GM21786 (cell line): Measurements from ENCODE around the gene USP53.
"Not testable (repeated sequence)": the region's sequence is repeated elsewhere in the genome, so short reads cannot be mapped to it uniquely, and the experiment has no call there.

ENCODE experiments used
- ATAC-seq: cut with Tn5 transposase; IDR thresholded peaks from one replicate; pipeline ENCODE4 v1.9.1; 2021; ENCODE audit not compliant: unreplicated experiment

Gene USP53

DNA sequence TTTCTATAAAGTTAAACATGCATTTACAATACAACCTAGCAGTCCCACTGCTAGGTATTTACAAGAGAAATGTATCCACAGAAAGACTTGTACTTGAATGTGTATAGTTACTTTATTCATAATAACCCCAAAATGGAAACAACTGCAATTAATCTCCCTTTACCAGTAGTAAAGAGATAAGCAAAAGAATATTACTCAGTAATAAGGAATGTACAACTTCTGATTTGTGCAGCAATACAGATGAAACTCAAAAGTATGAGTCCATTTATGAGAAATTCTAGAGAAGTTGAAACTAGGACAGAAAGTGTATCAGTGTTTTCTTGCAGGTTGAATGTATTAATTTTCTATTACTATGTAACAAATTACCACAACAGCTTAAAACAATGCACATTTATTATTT lies 15.2 kb downstream of the USP53 start:
- no peak for ATAC-seq

DNA sequence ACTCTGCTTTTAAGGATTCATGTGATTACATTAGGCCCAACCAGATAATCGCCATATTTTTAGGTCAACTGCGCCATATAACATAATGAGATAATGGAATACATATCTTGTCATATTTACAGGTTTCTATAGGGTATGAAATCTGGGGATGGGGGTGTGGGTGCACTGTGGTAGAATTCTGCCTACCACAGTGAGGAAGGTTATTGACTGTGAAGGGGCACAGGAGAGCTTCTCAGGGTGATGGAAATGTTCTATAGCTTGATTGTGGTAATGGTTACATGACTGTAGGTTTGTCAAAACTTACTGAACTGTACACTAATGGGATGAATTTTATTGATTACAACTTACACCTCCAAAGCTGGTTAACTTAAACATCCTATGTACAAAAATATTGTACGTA lies 15.9 kb downstream of the USP53 start:
- ATAC-seq: no peak

DNA sequence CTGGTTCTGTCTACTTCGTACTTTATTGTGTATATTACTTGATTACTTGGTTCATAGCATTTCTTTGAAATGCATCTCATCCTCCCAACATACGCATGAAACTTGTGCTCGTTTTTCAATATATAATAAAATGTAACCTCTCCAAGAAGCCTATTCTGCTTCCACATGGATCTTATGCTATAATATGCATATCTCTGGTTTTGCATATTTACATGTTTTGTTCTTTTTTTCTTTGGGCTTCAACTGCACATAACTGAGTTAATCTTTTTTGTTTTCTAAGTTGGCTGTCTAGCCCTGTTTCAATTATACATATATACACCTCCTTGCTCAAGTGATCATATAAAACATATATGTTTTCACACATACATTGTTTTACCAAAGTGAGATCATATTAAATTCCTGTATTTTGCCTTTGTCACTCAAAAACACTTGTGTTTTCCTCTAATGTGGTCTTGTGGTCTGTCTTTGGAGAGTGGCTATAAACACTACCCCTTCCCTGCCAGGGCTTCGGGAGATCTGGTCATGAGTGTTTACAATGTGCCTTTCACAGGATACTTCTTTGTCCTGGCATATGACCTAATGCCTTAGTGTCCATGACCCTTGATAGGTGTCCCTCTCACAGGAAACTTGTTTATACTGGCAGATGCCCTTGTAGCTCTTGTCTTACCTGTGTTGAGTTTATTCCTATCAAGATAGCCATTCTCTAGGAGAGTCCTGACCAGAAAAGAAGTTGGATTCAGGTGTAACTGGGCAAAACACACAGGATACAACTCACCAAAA lies 17.6 kb downstream of the USP53 start:
- no peak for ATAC-seq

DNA sequence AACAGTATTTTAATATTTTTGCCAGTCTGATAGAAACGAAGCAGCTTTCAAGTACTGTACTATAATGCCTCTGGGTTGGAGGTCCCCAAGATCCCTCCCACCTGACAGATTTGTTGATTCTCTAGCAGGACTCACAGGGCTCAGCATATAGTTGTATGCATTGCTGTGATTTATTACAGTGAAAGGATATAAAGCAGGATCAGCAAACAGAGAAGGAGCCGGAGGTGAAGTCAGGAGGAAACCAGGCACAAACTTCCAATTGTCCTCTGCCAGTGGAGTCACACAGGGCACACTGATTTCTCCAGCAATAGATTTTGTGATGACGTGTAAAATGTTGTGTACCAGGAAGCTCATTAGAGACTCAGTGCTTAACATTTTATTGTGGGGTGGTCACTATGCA lies 19.0 kb downstream of the USP53 start:
- no peak for ATAC-seq

DNA sequence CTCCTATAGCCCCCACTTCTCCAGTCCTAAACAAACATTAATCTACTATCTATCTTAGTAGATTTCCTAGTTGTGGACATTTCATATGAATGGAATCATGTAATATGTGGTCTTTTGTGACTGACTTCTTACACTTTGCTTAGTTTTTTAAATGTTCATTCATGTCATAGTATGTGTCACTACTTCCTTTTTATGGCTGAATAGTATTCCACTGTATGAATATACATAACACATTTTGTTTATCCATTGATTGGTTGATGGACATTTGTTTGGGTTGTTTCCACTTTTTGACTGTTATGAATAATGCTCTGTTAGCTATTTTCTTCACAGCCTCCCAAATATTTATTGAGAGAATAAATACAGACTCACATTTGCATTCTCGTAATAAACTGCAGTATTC lies 19.8 kb downstream of the USP53 start:
- ATAC-seq: no peak

DNA sequence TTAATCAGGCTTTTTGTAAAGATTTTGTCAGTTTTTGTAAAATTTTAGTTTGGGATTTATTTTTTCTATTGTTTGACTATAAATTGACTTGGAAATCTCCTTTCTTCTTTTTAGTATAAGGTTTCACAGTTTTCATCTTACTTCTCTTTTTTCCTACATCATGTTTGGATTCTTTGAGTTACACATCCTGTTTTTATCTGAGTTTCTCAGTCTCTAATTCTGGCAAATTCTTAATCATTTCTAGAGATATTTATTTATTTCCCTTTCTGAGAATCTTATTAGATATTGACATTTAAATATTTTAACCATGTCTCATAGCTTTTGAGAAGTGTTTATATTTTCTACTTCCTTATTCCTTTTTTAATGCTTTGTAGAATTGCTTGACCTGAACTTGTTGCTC lies 20.7 kb downstream of the USP53 start:
- no peak for ATAC-seq

DNA sequence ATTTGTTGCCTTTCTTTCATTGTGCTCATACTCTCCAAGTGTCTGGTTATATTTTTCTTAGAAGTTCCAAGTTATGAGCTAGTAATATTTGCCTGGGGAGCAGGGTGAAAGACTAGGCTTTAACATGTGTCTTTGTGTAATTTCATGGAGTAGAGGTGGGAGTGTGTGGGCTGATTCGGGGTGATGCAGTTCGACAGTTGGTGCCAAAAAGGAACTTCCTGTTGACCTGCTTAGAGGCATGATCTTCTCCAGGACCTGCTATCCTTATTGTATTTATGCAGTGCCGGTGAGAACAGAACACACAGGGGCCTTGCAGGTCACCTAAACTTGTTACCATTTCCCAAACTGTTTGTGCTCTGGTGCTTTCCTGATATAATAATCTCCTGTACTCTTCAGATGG lies 21.2 kb downstream of the USP53 start:
- ATAC-seq: no peak

DNA sequence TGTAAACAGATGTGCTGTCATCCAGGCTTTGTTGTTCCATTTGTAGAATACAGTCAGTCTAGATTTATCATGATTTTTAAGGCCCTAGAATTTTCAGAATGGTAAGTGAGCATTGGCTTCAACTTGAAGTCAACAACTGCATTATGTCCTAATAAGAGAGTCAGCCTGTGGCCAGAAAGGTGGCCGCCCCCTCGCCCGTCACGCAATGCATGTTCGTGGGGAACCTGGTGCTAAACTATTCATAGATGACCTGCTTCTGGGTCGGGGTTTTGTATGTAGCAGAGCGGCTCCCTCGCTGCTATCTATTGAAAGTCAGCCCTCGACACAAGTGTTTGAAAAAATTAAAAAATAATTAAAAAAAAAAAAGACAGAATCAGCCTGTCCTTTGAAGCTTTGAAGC lies 24.7 kb downstream of the USP53 start:
- ATAC-seq: no peak

DNA sequence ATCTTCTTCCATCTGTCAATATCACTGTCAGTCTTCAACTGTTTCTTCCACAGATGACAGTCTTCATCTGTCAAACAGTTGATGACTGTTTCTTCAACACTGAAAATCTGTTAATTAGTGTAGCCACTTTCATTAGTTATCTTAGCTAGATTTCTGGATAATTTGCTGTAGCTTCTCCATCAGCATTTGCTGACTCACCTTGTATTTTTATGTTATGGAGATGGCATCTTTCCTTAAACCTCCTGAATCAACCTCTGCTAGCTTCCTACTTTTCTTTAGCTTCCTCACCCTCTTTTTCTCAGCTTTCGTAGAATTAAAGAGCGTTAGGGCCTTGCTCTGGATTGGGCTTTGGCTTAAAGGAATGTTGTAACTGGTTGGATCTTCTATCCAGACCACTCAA lies 25.1 kb downstream of the USP53 start:
- ATAC-seq: no peak

DNA sequence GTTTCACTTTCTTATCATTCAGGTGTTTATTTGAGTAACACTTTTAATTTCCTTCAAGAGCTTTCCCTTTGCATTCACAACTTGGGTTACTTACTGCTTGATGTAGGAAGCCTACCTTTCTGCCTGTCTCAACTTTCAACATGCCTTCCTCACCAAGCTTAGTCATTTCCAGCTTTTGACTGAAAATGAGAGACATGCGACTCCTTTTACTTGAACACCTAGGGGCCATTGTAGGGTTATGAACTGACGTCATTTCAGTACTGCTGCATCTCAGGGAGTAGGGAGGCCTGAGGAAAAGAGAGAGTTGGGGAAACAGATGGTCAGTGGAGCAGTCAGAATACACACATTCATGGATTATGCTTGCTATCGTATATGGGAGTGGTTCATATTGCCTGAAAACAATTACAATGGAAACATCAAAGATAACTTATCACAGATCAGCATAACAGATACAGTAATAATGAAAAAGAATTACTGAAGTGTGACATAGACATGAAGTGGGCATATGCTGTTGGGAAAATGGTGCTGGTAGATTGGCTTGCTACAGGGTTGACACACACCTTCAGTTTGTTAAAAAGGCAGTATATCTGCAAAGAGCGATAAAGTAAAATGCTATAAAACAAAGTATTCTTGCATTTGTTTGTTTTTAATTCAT lies 25.7 kb downstream of the USP53 start:
- ATAC-seq: peak; percentile 99

DNA sequence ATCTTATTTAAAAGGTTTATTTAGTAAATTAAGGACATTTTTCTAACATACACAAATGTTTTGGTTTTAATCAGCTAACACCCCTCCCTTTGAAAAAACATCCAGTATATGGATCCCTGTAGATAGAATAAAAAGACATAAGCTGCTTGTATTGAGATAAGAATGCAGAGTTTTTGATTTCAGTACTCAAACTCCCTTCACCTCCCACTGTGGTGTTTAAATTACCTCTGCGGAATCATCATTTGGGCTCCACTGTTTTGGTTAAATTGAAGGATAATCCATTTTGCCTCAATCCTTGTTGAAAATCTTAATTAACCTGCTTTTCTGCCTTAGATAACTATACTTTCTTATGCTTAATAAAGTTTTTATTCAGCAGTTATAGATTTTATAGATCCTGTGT lies 27.6 kb downstream of the USP53 start:
- no peak for ATAC-seq

DNA sequence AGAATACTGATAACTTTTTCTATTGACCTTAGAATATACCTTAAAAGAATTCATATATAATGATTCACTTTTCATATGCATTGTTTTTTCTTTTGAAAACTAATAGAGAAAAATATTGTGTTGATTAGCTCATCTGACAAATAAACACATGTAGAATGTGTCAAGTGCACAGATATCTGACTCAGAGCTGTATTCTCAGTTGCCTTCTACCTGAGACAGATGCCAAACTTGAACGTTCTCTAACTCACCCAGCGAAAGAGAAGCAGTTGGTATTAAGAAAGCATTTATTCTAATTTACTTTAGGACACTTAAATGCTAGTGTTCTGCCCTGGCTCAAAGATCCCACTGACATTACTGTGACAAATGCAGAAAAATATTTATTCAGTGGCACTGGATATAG lies 28.1 kb downstream of the USP53 start:
- ATAC-seq: no peak

DNA sequence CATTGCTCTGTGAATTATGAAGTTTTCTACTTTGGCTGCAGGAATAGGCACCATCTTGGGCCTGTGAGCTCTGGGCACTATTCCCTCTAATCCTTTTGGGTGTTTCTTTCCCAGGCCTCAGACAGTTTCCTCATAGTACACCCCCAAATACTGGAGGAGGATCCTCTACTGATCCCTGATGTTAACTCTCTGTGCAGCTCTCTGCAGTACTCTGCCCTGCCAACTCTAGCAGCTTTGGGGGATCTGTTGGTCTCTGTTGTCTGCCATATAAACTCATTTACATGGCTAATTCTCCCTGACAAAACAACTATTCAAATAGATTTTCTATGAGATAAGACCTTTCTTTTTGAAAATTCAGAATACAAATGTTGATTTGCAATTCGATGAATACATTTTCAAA lies 29.9 kb downstream of the USP53 start:
- ATAC-seq: no peak

DNA sequence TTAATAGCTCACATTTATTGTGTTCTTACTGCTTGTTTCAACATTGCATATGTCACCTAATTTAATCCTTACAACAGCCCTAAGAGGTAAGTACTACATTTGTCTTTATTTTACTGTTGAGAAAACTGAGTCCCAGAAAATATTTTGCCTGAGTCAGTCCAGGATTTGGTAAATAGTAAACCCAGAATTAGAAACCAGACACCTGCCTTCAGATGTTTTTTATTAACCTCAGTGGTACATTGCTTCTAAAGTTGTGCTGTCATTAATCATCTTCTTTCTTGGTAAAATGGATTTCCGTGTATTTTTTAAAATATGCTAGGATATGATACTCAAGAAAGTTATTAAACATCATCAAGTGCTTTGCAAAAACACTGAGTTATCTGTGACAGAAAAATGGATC lies 31.4 kb downstream of the USP53 start:
- no peak for ATAC-seq

DNA sequence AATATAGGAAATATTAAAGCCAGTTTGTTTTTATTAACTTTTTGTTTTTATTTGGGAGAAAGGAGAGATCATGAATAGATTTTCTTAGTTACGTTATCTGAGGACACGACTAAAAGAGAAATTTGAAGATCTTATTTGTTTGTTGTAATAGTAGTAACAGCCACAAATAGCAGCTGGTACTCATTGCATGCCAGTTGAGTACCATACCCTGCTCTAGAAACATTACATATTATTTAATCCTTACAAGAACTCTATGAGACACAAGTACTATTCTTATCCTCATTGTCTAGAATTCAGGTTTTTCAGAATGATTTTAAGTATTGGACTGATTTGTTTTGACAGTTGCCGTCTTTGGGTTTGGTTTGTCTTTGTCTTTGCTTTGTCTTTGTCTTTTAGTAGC lies 31.8 kb downstream of the USP53 start:
- ATAC-seq: no peak

DNA sequence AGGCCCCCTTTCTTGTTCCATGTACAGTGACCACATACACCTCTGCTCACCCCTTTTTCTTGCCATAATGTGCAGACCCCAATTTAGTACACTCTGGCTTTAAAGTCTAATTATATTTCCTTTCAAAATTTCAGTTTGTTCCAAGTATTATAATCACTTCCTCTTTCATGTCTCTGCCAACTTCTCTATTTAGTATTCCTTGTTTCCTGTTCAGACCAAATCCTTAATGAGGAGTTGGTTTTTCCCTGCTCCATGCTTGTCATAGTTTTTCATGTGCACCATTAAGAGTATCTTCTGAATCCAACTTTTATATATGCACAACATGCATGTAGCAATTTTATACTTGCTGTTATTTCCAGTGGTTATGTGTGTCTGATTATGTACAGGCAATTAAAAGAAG lies 32.3 kb downstream of the USP53 start:
- no peak for ATAC-seq

DNA sequence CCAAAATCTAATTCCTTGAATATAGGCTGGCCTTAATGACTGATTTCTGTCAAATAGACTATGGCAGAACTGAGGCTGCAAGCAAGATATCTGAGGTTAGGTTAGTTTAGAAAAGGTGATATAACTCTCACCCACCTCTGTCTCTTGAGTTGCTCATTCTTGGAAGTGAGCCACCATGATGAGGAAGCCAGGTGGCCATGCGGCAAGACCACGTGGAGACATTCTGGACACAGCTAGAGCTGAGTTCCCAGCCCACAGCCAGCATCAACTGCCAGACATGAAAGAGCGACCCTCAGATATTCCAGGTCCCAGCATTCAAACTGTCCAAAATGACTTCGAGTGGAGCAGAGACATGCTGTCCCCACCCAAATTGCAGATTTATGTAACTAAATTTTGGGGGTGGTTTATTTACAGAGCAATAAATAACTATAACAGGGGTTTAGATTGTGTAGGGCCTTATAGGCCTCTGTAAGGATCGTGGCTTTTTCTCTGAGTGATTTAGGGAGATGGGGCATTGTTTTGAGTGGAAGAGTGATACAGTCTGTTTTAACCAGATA lies 33.7 kb downstream of the USP53 start:
- ATAC-seq: no peak

DNA sequence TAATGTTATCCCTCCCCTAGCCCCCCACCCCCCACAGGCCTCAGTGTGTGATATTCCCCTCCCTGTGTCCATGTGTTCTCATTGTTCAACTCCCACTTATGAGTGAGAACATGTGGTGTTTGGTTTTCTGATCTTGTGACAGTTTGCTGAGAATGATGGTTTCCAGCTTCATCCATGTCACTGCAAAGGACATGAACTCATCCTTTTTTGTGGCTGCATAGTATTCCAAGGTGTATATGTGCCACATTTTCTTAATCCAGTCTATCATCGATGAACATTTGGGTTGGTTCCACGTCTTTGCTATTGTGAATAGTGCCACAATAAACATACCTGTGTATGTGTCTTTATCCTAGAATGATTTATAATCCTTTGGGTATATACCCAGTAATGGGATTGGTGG lies 38.5 kb downstream of the USP53 start:
- not testable (repeated sequence) for ATAC-seq

DNA sequence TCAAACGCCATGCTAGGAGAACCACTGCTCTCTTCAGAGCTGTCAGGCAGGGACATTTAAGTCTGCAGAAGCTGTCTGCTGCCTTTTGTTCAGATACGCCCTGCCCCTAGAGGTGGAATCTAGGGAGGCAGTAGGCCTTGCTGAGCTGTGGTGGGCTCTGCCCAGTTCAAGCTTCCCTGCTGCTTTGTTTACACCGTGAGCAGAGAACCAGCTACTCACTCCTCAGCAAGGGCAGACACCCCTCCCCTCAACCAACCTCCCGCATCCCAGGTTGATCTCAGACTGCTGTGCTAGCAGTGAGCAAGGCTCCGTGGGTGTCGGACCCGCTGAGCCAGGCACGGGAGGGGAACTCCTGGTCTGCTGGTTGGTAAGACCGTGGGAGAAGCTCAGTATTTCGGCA lies 42.7 kb downstream of the USP53 start:
- ATAC-seq: not testable (repeated sequence)

DNA sequence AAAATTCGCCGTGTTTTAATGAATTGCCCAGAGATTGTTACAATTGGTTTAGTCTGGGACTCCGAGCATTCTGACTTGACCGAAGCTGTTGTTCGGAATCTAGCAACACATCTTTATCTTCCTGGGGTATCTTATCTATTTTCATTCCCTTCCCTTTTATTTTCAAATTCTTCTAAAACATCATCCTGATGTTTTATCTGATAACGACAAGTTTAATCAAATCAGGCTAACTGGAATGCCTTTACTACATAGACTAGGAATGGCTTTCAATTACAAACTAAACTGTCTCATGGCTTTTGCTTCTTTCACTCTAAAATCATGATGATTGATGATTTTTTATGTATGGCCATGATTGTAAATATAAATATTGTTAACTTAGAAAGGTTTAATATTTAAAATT lies 48.0 kb downstream of the USP53 start:
- no peak for ATAC-seq

DNA sequence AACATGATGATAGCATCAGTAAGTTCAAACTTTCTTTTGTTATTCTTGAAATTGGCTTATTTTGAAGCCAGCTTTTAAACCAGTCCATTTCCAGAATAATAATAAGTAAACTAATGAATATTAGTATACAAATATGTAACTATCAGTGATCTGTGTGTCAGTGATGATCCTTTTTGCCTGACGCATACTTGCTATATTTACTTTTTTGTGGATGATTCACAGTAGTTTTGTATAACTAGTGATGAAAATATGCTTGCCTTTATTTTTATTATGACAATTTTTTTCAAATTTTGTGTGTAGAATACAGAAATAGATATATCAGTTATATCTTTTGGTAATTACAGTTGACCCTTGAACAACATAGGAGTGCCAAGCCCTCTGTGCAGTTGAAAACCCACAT lies 49.5 kb downstream of the USP53 start:
- ATAC-seq: no peak

DNA sequence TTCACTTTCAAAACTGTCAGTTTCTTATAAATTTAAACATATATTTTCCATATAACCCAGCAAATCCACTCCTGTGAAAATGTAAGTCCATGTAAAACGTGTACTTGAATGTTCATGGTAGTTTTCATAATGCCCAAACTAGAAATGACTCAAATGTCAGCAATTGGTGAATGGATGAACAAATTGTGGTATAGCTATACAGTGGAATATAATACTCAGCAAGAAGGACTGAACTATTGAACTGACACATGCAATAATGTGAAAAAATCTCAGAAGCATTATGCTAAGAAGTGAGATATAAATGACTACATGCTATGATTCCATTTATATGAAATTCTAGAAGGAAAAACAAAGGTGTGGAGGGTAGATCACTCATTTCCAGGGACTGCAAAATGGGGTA lies 52.2 kb downstream of the USP53 start:
- ATAC-seq: no peak

DNA sequence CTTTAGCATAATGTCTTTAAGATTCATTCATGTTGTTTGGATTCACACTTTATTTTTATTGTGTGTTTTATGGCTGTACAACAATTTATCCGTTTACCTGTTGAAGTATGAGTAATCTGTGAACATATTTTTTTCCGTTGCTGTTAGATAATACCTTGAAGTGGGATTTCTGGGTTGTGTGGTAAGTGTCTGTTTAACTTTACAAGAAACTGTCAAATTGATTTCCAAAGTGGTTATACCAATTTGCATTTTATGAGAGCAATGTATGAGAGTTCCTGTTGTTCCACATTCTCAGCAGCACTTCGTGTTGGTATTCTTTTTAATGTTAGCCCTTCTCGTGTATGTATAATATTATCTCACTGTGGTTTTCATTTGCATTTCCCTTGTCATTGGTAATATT lies 53.6 kb downstream of the USP53 start:
- ATAC-seq: no peak
